Activated naive CD8-positive, alpha-beta T cell treated with anti-CD3 and anti-CD28 coated beads, Interleukin-2, amount 50 U/mL, for 24 hours (primary cell): Measurements from ENCODE around the gene FRK.

ENCODE experiments used
- ATAC-seq: fragments of 150-1000 bp; cut with Tn5 transposase; one replicate; pipeline ENCODE4 v1.10.0; 2021
- DNase-seq: peaks from one replicate; pipeline ENCODE4 v3.0.0; 2021
- H3K27ac Mint-ChIP-seq: one replicate; pipeline ENCODE4 v1.8.0; 2021; ENCODE audit warnings: mild to moderate bottlenecking, mixed read lengths
- H3K27me3 Mint-ChIP-seq: one replicate; pipeline ENCODE4 v1.8.0; 2021; ENCODE audit warnings: mixed read lengths
- H3K36me3 Mint-ChIP-seq: one replicate; pipeline ENCODE4 v1.8.0; 2021; ENCODE audit warnings: low read depth, mixed read lengths
- H3K4me1 Mint-ChIP-seq: one replicate; pipeline ENCODE4 v1.8.0; 2021; ENCODE audit warnings: mixed read lengths
- H3K4me3 Mint-ChIP-seq: one replicate; pipeline ENCODE4 v1.8.0; 2021; ENCODE audit warnings: mild to moderate bottlenecking, moderate library complexity, mixed read lengths
- H3K9me3 Mint-ChIP-seq: one replicate; pipeline ENCODE4 v1.8.0; 2021; ENCODE audit warnings: mixed read lengths

Gene FRK

DNA sequence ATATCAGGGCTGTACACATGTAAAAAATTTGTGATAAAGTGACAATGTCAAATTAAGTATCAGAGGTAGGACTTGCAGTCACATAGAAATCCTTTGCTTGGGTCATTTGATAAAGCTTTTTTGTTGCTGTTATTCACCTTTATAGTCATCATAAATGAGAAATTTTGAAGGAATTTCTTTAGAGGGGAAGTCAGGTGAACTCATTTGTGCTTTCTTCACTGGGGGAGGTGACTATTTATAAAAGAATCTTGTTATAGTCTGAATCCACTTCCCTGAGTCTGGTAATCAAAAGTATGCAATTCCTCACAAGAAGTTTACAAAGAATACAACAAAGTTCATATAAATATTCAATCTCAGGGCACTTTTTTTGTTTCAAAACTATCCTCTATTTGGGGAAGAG is 47.7 kb downstream of the FRK start:
- no peak overlapping the region for H3K27ac Mint-ChIP-seq
- no peaks in the 10 kb centered on the region for H3K9me3 Mint-ChIP-seq
- no peaks in the 10 kb centered on the region for H3K36me3 Mint-ChIP-seq
- peaks cover 12% of the 10 kb centered on the region for H3K27me3 Mint-ChIP-seq
- DNase-seq (no peak), ATAC-seq (no peak)
- peaks cover 19% of the 10 kb centered on the region for H3K4me1 Mint-ChIP-seq
- no peak overlapping the region for H3K4me3 Mint-ChIP-seq

- Mint-ChIP-seq H3K4me1 (peaks cover 17% of the 10 kb centered on the region), H3K9me3 (no peaks in the 10 kb centered on the region), H3K27ac (no peak overlapping the region), H3K27me3 (peaks cover 10% of the 10 kb centered on the region), H3K4me3 (no peak overlapping the region), H3K36me3 (no peaks in the 10 kb centered on the region)
- DNase-seq (no peak), ATAC-seq (no peak)
These were observed 48.2 kb downstream of the FRK start for GRCh38 chr6:116012471-116012949.

DNA sequence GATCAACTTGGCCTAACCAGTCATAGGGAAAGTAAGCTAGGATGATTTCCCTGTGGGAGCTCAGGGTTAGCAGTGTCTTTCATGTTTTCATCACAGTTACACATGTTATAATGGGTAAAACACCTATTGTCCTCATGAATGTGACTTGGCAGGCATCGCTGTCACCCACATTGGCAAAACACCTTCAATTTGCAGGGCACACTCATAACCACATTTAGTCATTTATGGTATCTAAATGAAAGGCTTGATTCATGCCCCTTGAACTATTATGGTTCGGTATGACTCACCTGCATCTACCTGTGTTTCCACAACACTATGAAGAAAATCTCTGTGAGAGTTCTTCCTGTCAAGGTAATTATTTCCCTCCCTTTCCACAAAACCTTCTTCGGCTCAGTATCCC is 49.2 kb downstream of the FRK start:
- Mint-ChIP-seq H3K4me3 (no peak overlapping the region), H3K4me1 (peaks cover 14% of the 10 kb centered on the region), H3K27ac (no peak overlapping the region), H3K36me3 (no peaks in the 10 kb centered on the region), H3K27me3 (peaks cover 6% of the 10 kb centered on the region), H3K9me3 (no peaks in the 10 kb centered on the region)
- DNase-seq (peak; percentile 14), ATAC-seq (peak; percentile 95)

DNA sequence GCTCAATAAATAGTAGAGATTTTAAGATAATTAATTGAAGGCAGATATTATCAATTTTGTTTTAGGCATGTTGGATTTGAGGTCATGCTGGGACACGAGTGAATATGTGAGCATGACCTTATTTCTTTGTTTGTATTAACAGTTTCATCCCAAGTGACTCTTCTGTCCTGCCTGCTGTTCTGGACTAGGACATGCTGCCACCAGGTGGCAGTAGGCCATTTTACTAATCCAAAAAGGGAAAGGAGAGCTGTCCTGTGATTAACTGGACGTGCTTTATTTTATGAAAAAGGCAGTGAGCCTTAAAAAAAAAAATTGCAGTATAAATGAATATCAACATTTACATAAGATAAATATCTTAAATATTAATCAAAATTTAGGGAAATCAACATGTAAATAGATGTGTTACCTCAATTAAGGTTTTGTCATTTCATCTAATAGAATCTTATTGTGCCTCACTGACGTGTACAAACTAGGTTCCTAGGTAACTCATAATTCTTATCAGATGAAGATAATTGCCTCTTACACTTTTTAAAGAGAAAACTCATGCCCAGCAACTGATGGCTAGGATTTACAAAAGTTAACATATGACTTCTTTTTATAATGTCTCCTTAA is 49.8 kb downstream of the FRK start:
- peak; percentile 58 for DNase-seq
- no peak overlapping the region for H3K4me3 Mint-ChIP-seq

DNA sequence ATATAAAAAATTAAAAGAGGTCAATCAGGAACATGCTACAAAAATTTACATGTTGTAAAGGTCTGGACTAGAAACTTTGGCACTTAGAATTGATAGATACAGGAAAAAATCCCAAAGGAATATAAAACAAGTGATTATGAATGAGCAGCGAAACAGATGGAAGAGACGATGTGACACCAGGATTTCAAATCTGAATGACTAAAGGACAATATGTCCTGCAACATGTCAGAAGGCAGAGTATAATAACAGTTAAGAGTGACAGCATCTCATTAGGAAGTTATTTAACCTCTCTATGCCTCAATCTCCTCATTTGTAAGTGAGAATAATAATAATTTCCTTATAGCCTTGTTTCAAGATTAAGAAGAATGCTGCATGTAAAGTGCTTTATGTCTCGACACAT is 50.3 kb downstream of the FRK start:
- H3K4me1 Mint-ChIP-seq: peaks cover 14% of the 10 kb centered on the region
- ATAC-seq (no peak), DNase-seq (no peak)
- H3K4me3 Mint-ChIP-seq: no peak overlapping the region
- no peaks in the 10 kb centered on the region for H3K9me3 Mint-ChIP-seq
- H3K27me3 Mint-ChIP-seq: peaks cover 5% of the 10 kb centered on the region
- H3K36me3 Mint-ChIP-seq: no peaks in the 10 kb centered on the region
- H3K27ac Mint-ChIP-seq: no peak overlapping the region

More for the DNA sequence above, 49.8 kb downstream of the FRK start:
- ATAC-seq: no peak
- H3K27me3 Mint-ChIP-seq: peaks cover 5% of the 10 kb centered on the region
- H3K36me3 Mint-ChIP-seq: no peaks in the 10 kb centered on the region
- no peaks in the 10 kb centered on the region for H3K9me3 Mint-ChIP-seq
- H3K4me1 Mint-ChIP-seq: peaks cover 14% of the 10 kb centered on the region
- no peak overlapping the region for H3K27ac Mint-ChIP-seq

- ATAC-seq (no peak), DNase-seq (no peak)
These were observed 52.0 kb downstream of the FRK start for GRCh38 chr6:116008470-116009243.

GRCh38 chr6:116004841-116005815 is 55.6 kb downstream of the FRK start:
- Mint-ChIP-seq H3K4me3 (no peak overlapping the region), H3K4me1 (no peaks in the 10 kb centered on the region), H3K9me3 (no peaks in the 10 kb centered on the region)

More at GRCh38 chr6:116008470-116009243, 52.0 kb downstream of the FRK start:
- H3K27me3 Mint-ChIP-seq: peaks cover 1% of the 10 kb centered on the region
- H3K4me1 Mint-ChIP-seq: peaks cover 14% of the 10 kb centered on the region
- no peaks in the 10 kb centered on the region for H3K9me3 Mint-ChIP-seq
- no peak overlapping the region for H3K4me3 Mint-ChIP-seq
- no peak overlapping the region for H3K27ac Mint-ChIP-seq
- no peaks in the 10 kb centered on the region for H3K36me3 Mint-ChIP-seq

GRCh38 chr6:116003668-116004067 is 57.0 kb downstream of the FRK start:
- Mint-ChIP-seq H3K4me3 (no peak overlapping the region), H3K36me3 (no peaks in the 10 kb centered on the region), H3K27me3 (no peaks in the 10 kb centered on the region), H3K9me3 (no peaks in the 10 kb centered on the region), H3K27ac (no peak overlapping the region), H3K4me1 (no peaks in the 10 kb centered on the region)
- no peak for ATAC-seq
- no peak for DNase-seq

More at GRCh38 chr6:116004841-116005815, 55.6 kb downstream of the FRK start:
- DNase-seq (no peak), ATAC-seq (no peak)
- no peak overlapping the region for H3K27ac Mint-ChIP-seq
- no peaks in the 10 kb centered on the region for H3K36me3 Mint-ChIP-seq
- H3K27me3 Mint-ChIP-seq: no peaks in the 10 kb centered on the region

GRCh38 chr6:116002756-116003155 is 57.9 kb downstream of the FRK start:
- Mint-ChIP-seq H3K4me1 (no peaks in the 10 kb centered on the region), H3K27me3 (no peaks in the 10 kb centered on the region), H3K36me3 (no peaks in the 10 kb centered on the region), H3K4me3 (no peak overlapping the region), H3K27ac (no peak overlapping the region), H3K9me3 (no peaks in the 10 kb centered on the region)
- DNase-seq: no peak
- no peak for ATAC-seq

GRCh38 chr6:115999235-115999634 is 61.5 kb downstream of the FRK start:
- H3K27ac Mint-ChIP-seq: no peak overlapping the region
- ATAC-seq (no peak), DNase-seq (no peak)
- no peaks in the 10 kb centered on the region for H3K9me3 Mint-ChIP-seq
- no peak overlapping the region for H3K4me3 Mint-ChIP-seq
- H3K36me3 Mint-ChIP-seq: no peaks in the 10 kb centered on the region
- peaks cover 3% of the 10 kb centered on the region for H3K27me3 Mint-ChIP-seq
- H3K4me1 Mint-ChIP-seq: no peaks in the 10 kb centered on the region

DNA sequence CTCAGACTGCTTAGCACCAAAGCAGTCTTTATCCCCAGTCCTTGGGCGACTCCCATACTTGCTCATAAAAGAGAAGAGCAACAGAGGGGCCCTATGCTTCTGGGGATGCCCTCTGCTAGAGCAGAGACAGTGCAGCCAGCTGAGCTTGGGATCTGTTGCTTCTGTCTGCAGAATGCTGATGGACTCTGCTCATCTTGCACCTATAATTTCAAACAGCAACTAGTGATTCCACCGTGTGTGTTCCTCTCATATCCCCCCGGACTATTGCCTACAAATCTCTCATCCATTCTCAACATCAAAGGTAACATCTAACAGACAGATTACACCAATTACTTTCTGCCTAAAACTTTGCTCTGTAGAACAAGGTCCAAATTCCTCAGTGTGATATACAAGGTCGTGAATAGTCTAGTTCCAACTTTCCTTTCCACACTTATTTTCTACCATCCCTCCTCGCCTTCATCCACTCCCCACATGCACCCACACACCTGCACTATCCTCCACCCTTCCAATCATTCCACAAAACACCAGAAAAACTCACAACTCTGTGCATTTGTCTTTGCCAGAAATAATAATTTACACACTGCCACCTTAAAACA is 62.6 kb downstream of the FRK start:
- Mint-ChIP-seq H3K4me1 (no peaks in the 10 kb centered on the region), H3K9me3 (no peaks in the 10 kb centered on the region), H3K36me3 (no peaks in the 10 kb centered on the region), H3K4me3 (no peak overlapping the region), H3K27ac (no peak overlapping the region), H3K27me3 (peaks cover 3% of the 10 kb centered on the region)
- DNase-seq (no peak), ATAC-seq (no peak)

DNA sequence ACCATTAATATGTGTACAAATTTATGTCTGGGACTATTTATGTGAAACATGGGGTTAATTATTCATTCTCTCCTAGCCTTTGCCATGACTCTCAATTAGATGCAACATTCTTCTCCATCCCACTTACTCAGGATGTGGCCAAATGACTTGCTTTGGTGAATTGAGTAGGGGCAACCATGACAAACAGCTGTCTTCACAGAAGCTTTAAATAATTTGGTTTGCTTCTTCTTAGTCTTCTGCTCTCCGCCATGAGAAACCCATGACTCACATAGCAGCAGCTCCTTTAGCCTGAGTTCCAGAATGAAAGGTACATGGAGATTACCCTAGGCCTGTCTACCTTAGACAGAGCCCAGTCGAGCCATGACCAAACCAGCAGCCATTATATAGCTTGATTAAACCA is 74.7 kb downstream of the FRK start:
- no peak for ATAC-seq
- peaks cover 3% of the 10 kb centered on the region for H3K9me3 Mint-ChIP-seq
- no peak overlapping the region for H3K27ac Mint-ChIP-seq
- no peak for DNase-seq
- peaks cover 3% of the 10 kb centered on the region for H3K27me3 Mint-ChIP-seq
- no peaks in the 10 kb centered on the region for H3K4me1 Mint-ChIP-seq
- no peaks in the 10 kb centered on the region for H3K36me3 Mint-ChIP-seq
- H3K4me3 Mint-ChIP-seq: no peak overlapping the region

- peaks cover 3% of the 10 kb centered on the region for H3K27me3 Mint-ChIP-seq
- no peaks in the 10 kb centered on the region for H3K4me1 Mint-ChIP-seq
- DNase-seq (no peak), ATAC-seq (no peak)
- H3K36me3 Mint-ChIP-seq: no peaks in the 10 kb centered on the region
- H3K9me3 Mint-ChIP-seq: no peaks in the 10 kb centered on the region
- H3K4me3 Mint-ChIP-seq: no peak overlapping the region
- H3K27ac Mint-ChIP-seq: no peak overlapping the region
These were observed 75.9 kb downstream of the FRK start for GRCh38 chr6:115984809-115985208.

GRCh38 chr6:115983998-115984397 is 76.7 kb downstream of the FRK start:
- no peaks in the 10 kb centered on the region for H3K4me1 Mint-ChIP-seq
- DNase-seq: no peak
- ATAC-seq: no peak

More at GRCh38 chr6:115983998-115984397, 76.7 kb downstream of the FRK start:
- no peak overlapping the region for H3K27ac Mint-ChIP-seq
- H3K36me3 Mint-ChIP-seq: no peaks in the 10 kb centered on the region
- no peaks in the 10 kb centered on the region for H3K9me3 Mint-ChIP-seq
- H3K4me3 Mint-ChIP-seq: no peak overlapping the region
- no peaks in the 10 kb centered on the region for H3K27me3 Mint-ChIP-seq
